IMR-90 (cell line): Measurements from ENCODE around the gene DNAJB2. TPM values are rescaled to one million over a fixed set of nuclear protein-coding genes. Genes with fewer than 3 reads are reported as not detected.
A peak's percentile ranks its signal among the peaks of the same experiment; 100 is the strongest.

Experiments used
- ATAC-seq: fragments of 200-7000 bp; cut with Tn5 transposase; 2 replicates; pipeline ENCODE4 v1.9.1; 2020; ENCODE audit warnings: low read depth, mild to moderate bottlenecking, moderate library complexity
- BruUV-seq: library from RNA; stranded (reverse); fragments of 400-500 nt; replicated peaks from 2 replicates; lab custom pipeline; 2021; lab: Mats Ljungman, UMichigan
- CTCF ChIA-PET: fragments of 300-600 bp; formaldehyde crosslinking; extraction: SDS; loops from one replicate; lab custom pipeline; 2021; ENCODE audit warnings: antibody characterized with exemption; lab: Yijun Ruan, JAX
- POLR2A ChIA-PET: fragments of 300-600 bp; sonication (Branson Sonifier 250); formaldehyde crosslinking; loops from one replicate; lab custom pipeline; 2022; ENCODE audit warnings: antibody characterized with exemption; ENCODE audit not compliant: unreplicated experiment; lab: Charles Lee
- DNase-seq: peaks from one replicate; pipeline ENCODE4 v3.0.0; 2013
- H2AFZ ChIP-seq: replicated peaks from 2 replicates; pipeline ENCODE3; 2013; ENCODE audit warnings: low read length, mild to moderate bottlenecking; ENCODE audit not compliant: poor library complexity
- H2AK5ac ChIP-seq: 2 replicates; pipeline ENCODE4 v1.6.1; 2013; ENCODE audit warnings: low read depth, low read length, inconsistent platforms
- H2AK9ac ChIP-seq: replicated peaks from 2 replicates; pipeline ENCODE3; 2013; ENCODE audit warnings: mild to moderate bottlenecking, low read depth, low read length, moderate library complexity; ENCODE audit not compliant: poor library complexity
- H2BK120ac ChIP-seq: 2 replicates; pipeline ENCODE4 v1.6.1; 2013; ENCODE audit warnings: low read depth, low read length, inconsistent platforms
- H2BK15ac ChIP-seq: 3 replicates; pipeline ENCODE4 v1.6.1; 2013; ENCODE audit warnings: low read depth, low read length, inconsistent platforms
- H2BK20ac ChIP-seq: 2 replicates; pipeline ENCODE4 v1.6.1; 2013; ENCODE audit warnings: low read depth, mild to moderate bottlenecking, inconsistent platforms, low read length, moderate library complexity
- H2BK5ac ChIP-seq: 2 replicates; pipeline ENCODE4 v1.6.1; 2013; ENCODE audit warnings: mild to moderate bottlenecking, low read depth, low read length, inconsistent platforms; ENCODE audit not compliant: poor library complexity, severe bottlenecking
- H3K14ac ChIP-seq: replicated peaks from 2 replicates; pipeline ENCODE4 v1.6.1; 2013; ENCODE audit warnings: low read depth, low read length, inconsistent platforms
- H3K18ac ChIP-seq: 2 replicates; pipeline ENCODE4 v1.6.1; 2013; ENCODE audit warnings: low read depth, low read length, control low read depth
- H3K23ac ChIP-seq: 2 replicates; pipeline ENCODE4 v1.6.1; 2013; ENCODE audit warnings: low read depth, low read length, inconsistent platforms
- H3K27ac ChIP-seq: 2 replicates; pipeline ENCODE4 v1.5.1; 2013; ENCODE audit warnings: mild to moderate bottlenecking, control low read depth, low read length; ENCODE audit not compliant: insufficient read depth
- H3K27me3 ChIP-seq: 2 replicates; pipeline ENCODE4 v1.6.1; 2013; ENCODE audit warnings: low read length; ENCODE audit not compliant: control insufficient read depth, insufficient read depth
- H3K36me3 ChIP-seq: 2 replicates; pipeline ENCODE4 v1.6.1; 2013; ENCODE audit warnings: low read length, mixed read lengths; ENCODE audit not compliant: control insufficient read depth, insufficient read depth
- H3K4ac ChIP-seq: 2 replicates; pipeline ENCODE4 v1.6.1; 2013; ENCODE audit warnings: low read depth, low read length, inconsistent platforms
- H3K4me1 ChIP-seq: 2 replicates; pipeline ENCODE4 v1.6.1; 2013; ENCODE audit warnings: low read length, mixed read lengths; ENCODE audit not compliant: control insufficient read depth, insufficient read depth
- H3K4me2 ChIP-seq: 2 replicates; pipeline ENCODE4 v1.6.1; 2013; ENCODE audit warnings: low read depth, mild to moderate bottlenecking, control low read depth, low read length, moderate library complexity
- H3K4me3 ChIP-seq: 2 replicates; pipeline ENCODE4 v1.5.1; 2013; ENCODE audit warnings: low read depth, mild to moderate bottlenecking, control low read depth, low read length, moderate library complexity; ENCODE audit not compliant: insufficient read depth
- H3K56ac ChIP-seq: 2 replicates; pipeline ENCODE4 v1.6.1; 2013; ENCODE audit warnings: low read length, inconsistent platforms; ENCODE audit not compliant: insufficient read depth; ENCODE audit errors: extremely low read depth
- H3K79me1 ChIP-seq, 2 experiments: 2 replicates each; pipeline ENCODE4 v1.6.1; 2013; ENCODE audit warnings: low read length in 2 of 2, inconsistent platforms in 1 of 2, low read depth in 1 of 2
- H3K9ac ChIP-seq: 2 replicates; pipeline ENCODE4 v1.6.1; 2013; ENCODE audit warnings: low read depth, low read length, control low read depth
- H3K9me1 ChIP-seq: 2 replicates; pipeline ENCODE4 v1.6.1; 2013; ENCODE audit warnings: low read length, inconsistent platforms; ENCODE audit not compliant: insufficient read depth
- H3K9me3 ChIP-seq: 2 replicates; pipeline ENCODE4 v1.6.1; 2013; ENCODE audit warnings: low read length; ENCODE audit not compliant: control insufficient read depth, insufficient read depth
- H4K20me1 ChIP-seq: 2 replicates; pipeline ENCODE4 v1.6.1; 2013; ENCODE audit warnings: low read length, inconsistent platforms; ENCODE audit not compliant: insufficient read depth
- H4K5ac ChIP-seq: 2 replicates; pipeline ENCODE4 v1.6.1; 2013; ENCODE audit warnings: mild to moderate bottlenecking, low read depth, low read length, control low read depth
- H4K8ac ChIP-seq, 2 experiments: 2 replicates each; pipeline ENCODE4 v1.6.1; 2013; ENCODE audit warnings: low read depth in 2 of 2, low read length in 2 of 2, control low read depth in 1 of 2, inconsistent platforms in 1 of 2
- H4K91ac ChIP-seq: 2 replicates; pipeline ENCODE4 v1.6.1; 2013; ENCODE audit warnings: low read depth, low read length, inconsistent platforms; ENCODE audit not compliant: insufficient read depth
- CTCF ChIP-seq: conservative IDR thresholded peaks from 2 replicates; pipeline ENCODE4 v1.5.1; 2012; ENCODE audit warnings: mild to moderate bottlenecking, low read depth, low read length, improper control_type of control experiment
- MAFK ChIP-seq: IDR thresholded peaks from 2 replicates; pipeline ENCODE4 v1.6.1; 2012; ENCODE audit warnings: low read depth, low read length, improper control_type of control experiment
- POLR2A ChIP-seq: IDR thresholded peaks from 2 replicates; pipeline ENCODE4 v1.6.1; 2012; ENCODE audit warnings: mild to moderate bottlenecking, low read depth, low read length
- RCOR1 ChIP-seq: IDR thresholded peaks from 2 replicates; pipeline ENCODE4 v1.6.1; 2012; ENCODE audit warnings: mild to moderate bottlenecking, low read length, improper control_type of control experiment; ENCODE audit not compliant: insufficient replicate concordance
- SMC3 ChIP-seq: fragments of 150-350 bp; IDR thresholded peaks from 2 replicates; pipeline ENCODE4 v1.6.1; 2016; ENCODE audit warnings: low read depth, mild to moderate bottlenecking, antibody characterized with exemption, low read length, moderate library complexity
- USF2 ChIP-seq: fragments of 150-350 bp; IDR thresholded peaks from 2 replicates; pipeline ENCODE4 v1.6.1; 2017; ENCODE audit warnings: mild to moderate bottlenecking, antibody characterized with exemption, low read length, low read depth
- WGBS, 2 experiments: methylation state at CpG; one replicate each; pipeline versions ENCODE4 v1.1.5 to v1.1.7; 2013; ENCODE audit warnings: missing lambda C conversion rate in 2 of 2; ENCODE audit not compliant: insufficient read length in 1 of 2; ENCODE audit errors: extremely low coverage in 2 of 2; 5-methylcytosine and 5-hydroxymethylcytosine counted together
- dilution Hi-C: fragments of 300-500 bp; cut with HindIII; formaldehyde crosslinking; loops from one replicate; pipeline ENCODE4 v1.14.3; 2018; ENCODE audit warnings: low sequenced_read_pairs; ENCODE audit not compliant: unreplicated experiment
- in situ Hi-C: fragments of 300-500 bp; cut with MboI; formaldehyde crosslinking; loops from 3 replicates; pipeline ENCODE4 v1.14.3; 2019; ENCODE audit warnings: low sequenced_read_pairs, inconsistent platforms, mixed read lengths
- intact Hi-C: fragments of 100-400 bp; cut with micrococcal nuclease; formaldehyde crosslinking; loops from 2 replicates; pipeline ENCODE4 v1.10.0; 2022
- polyA plus RNA-seq, 3 experiments: library from polyadenylated mRNA; depleted of rRNA; stranded (reverse); fragments of >200 nt; gene quantifications; 2 replicates each; pipeline ENCODE4 v1.2.3, GENCODE V29; 2012; ENCODE audit warnings: low replicate concordance in 1 of 3
- total RNA-seq: library from RNA; depleted of rRNA; stranded (reverse); fragments of >200 nt; gene quantifications from 2 replicates; pipeline ENCODE4 v1.2.3, GENCODE V29; 2012

Gene DNAJB2
- total and polyA plus RNA-seq, 2 of the 4 experiments (the other 2 are of a cell fraction): 30.6 to 45.8 TPM

GRCh38 chr2:219287580-219288265, 8.6 kb downstream of the DNAJB2 start (continued):
- TF ChIP-seq CTCF: no peak

DNA sequence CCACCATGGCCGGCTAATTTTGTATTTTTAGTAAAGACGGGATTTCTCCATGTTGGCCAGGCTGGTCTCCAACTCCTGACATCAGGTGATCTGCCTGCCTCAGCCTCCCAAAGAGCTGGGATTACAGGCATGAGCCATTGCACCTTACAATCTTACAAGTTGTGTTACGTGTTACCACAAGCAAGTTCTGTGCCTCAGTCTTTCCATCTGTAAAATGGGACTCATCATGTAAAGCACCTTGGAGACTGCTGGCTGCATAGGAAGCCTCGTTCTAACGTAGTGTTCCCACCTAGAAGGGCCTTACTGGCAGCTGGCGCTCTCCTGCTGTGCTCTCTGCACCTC, 10.0 kb downstream of the DNAJB2 start:
- H2BK5ac ChIP-seq: peak overlapping the region; percentile 61
- H4K91ac ChIP-seq: 0 out of 2 replicates have a peak overlapping the region, but pooled peaks have one; percentile 18
- H2BK15ac ChIP-seq: no peak overlapping the region
- H3K23ac ChIP-seq: peak overlapping the region; percentile 82; the same call in 1 of the 2 replicates
- H3K9me3 ChIP-seq: no peaks in the 10 kb centered on the region
- peak overlapping the region; percentile 35; the same call in 1 of the 2 replicates for H2BK120ac ChIP-seq
- peak overlapping the region; percentile 45; the same call in 1 of the 2 replicates for H2AK5ac ChIP-seq
- peaks cover 17% of the 10 kb centered on the region for H3K4me1 ChIP-seq
- POLR2A ChIA-PET: no interaction called here
- peak overlapping the region; percentile 77 for H2AFZ ChIP-seq
- H3K56ac ChIP-seq: no peak overlapping the region
- peak overlapping the region; percentile 52 for H3K4me2 ChIP-seq
- H3K36me3 ChIP-seq: peaks cover 22% of the 10 kb centered on the region
- H3K79me1 ChIP-seq: no peaks in the 10 kb centered on the region
- dilution Hi-C loops: no loop called here
- in situ Hi-C loops: no loop called here
- peaks cover 11% of the 10 kb centered on the region; the same call in 1 of the 2 replicates for H3K9me1 ChIP-seq
- intact Hi-C loops: loop anchor here (1.0 to 2.0 kb wide), 2 partner anchors 10 to 58 kb away; partner anchors contain the start of gene DNAJB2
- DNase-seq (no peak), ATAC-seq (no peak)
- no peak overlapping the region for H3K4me3 ChIP-seq
- no peak overlapping the region for H2BK20ac ChIP-seq
- peak overlapping the region; percentile 70; the same call in 1 of the 2 replicates for H3K27ac ChIP-seq
- 0 out of 2 replicates have a peak overlapping the region, but pooled peaks have one; percentile 11 for H3K9ac ChIP-seq
- H4K8ac ChIP-seq: peak overlapping the region in 1 of 2 experiments; percentile 41; a peak in 2 of 4 replicates
- H4K20me1 ChIP-seq: peaks cover 10% of the 10 kb centered on the region; the same call in 1 of the 2 replicates
- no peak for TF ChIP-seq USF2
- TF ChIP-seq SMC3: no peak
- TF ChIP-seq RCOR1: peak; percentile 42
- no peak for TF ChIP-seq MAFK
- TF ChIP-seq POLR2A: no peak
- no TSS peak for BruUV-seq
- peak overlapping the region; percentile 72 for H3K4ac ChIP-seq
- H3K27me3 ChIP-seq: no peaks in the 10 kb centered on the region
- H3K14ac ChIP-seq: no peak overlapping the region; the same call in 1 of the 2 replicates
- H3K18ac ChIP-seq: peak overlapping the region; percentile 47
- peak overlapping the region; percentile 31 for H2AK9ac ChIP-seq
- H4K5ac ChIP-seq: peak overlapping the region; percentile 28; the same call in 1 of the 2 replicates
- 68% methylated on average over 3 of the region's 6 CpGs; no CpG with 5 or more reads in 1 of the 2 experiments for WGBS, 2 experiments
- CTCF ChIA-PET: interaction anchor here (0.6 to 0.7 kb wide), 2 partner anchors 10 to 978 kb away, joined by 3 read pairs; partner anchors contain the start of gene DNAJB2
